ENCODE measurements around the gene UBE3A. TPM values are rescaled to one million over a fixed set of nuclear protein-coding genes. Genes with fewer than 3 reads are reported as not detected.

The UBE3A gene
- total and polyA plus RNA-seq, 9 of the 15 experiments (the other 6 are each of a cell fraction or from before 2014, with no cell fraction given), result 29.3 to 103 (median 60.2) TPM

- in situ Hi-C loops (cut with MboI) (no loop called here), intact Hi-C loops (cut with micrococcal nuclease) (no loop called here)
- peaks cover 88% of the 10 kb centered on the region for H3K79me2 ChIP-seq (ENCODE audit: control insufficient read depth, insufficient read depth, low read length)
- 0 out of 3 replicates have a peak overlapping the region, but pooled peaks have one; percentile 4 for H3K27ac ChIP-seq (ENCODE audit: extremely low read depth, low read depth, low read length)
- H3K4me1 ChIP-seq (replicated peaks in 1 of 2; ENCODE audit: control insufficient read depth in 2 of 2, insufficient read depth in 2 of 2, low read length in 2 of 2), result no peaks in the 10 kb centered on the region; a peak in 1 of 5 replicates
- POLR2A ChIA-PET, result no interaction called here
- TF ChIP-seq OTX1 (CRISPR knock-in tag; IDR thresholded peaks at IDR 0.05) (no peak), IFI16 (CRISPR knock-in tag; IDR thresholded peaks at IDR 0.05) (no peak), COPS2 (conservative IDR thresholded peaks at IDR 0.05) (no peak), SNIP1 (IDR thresholded peaks at IDR 0.05; ENCODE audit: low read depth) (no peak), RBM34 (IDR thresholded peaks at IDR 0.05; ENCODE audit: borderline replicate concordance, insufficient read depth, low read length) (no peak), CBX5 (IDR thresholded peaks at IDR 0.05; ENCODE audit: borderline replicate concordance, low read depth) (no peak), HMG20B (CRISPR knock-in tag; IDR thresholded peaks at IDR 0.05) (no peak), CREB5 (CRISPR knock-in tag; IDR thresholded peaks at IDR 0.05) (no peak), SMARCE1 (IDR thresholded peaks at IDR 0.05) (no peak), ZNF551 (CRISPR knock-in tag; IDR thresholded peaks at IDR 0.05) (no peak), ZNF511 (CRISPR knock-in tag; IDR thresholded peaks at IDR 0.05) (no peak), PRMT5 (CRISPR knock-in tag; IDR thresholded peaks at IDR 0.05) (no peak), RBFOX2 (IDR thresholded peaks at IDR 0.05; ENCODE audit: low read depth, low read length) (no peak), ZNF324 (CRISPR knock-in tag; IDR thresholded peaks at IDR 0.05) (no peak), ZNF224 (CRISPR knock-in tag; IDR thresholded peaks at IDR 0.05) (no peak)
- H3K4me3 ChIP-seq, result no peak overlapping the region
- BruUV-seq (replicated peaks), result no TSS peak
- CTCF ChIA-PET (ENCODE audit: low intra/inter-chr PET ratio), result no interaction called here
- WGBS (ENCODE audit: insufficient coverage, low coverage, missing lambda C conversion rate), result 96% methylated on average over 4 of the region's 4 CpGs
- no peaks in the 10 kb centered on the region for H3K9me1 ChIP-seq (ENCODE audit: control insufficient read depth, insufficient read depth, low read length)
- peaks cover 9% of the 10 kb centered on the region; the same call in 1 of the 2 replicates for H4K20me1 ChIP-seq (replicated peaks; ENCODE audit: control insufficient read depth, insufficient read depth, low read length)
- no peaks in the 10 kb centered on the region for H3K9me3 ChIP-seq (replicated peaks; ENCODE audit: control insufficient read depth, insufficient read depth, low read depth, low read length)
- no peak for DNase-seq (ENCODE audit: extremely low read depth in 1 of 4, low spot score in 3 of 4)
- H2AFZ ChIP-seq (ENCODE audit: low read depth, low read length), result no peak overlapping the region
- no peak for ATAC-seq
- H3K9ac ChIP-seq (ENCODE audit: insufficient read depth in 1 of 2, low read depth in 2 of 2, low read length in 2 of 2), result no peak overlapping the region
- no peak overlapping the region for H3K4me2 ChIP-seq (ENCODE audit: insufficient read depth, low read length)
- H3K36me3 ChIP-seq (ENCODE audit: control insufficient read depth, insufficient read depth, low read length), result peaks cover 51% of the 10 kb centered on the region
- no peaks in the 10 kb centered on the region for H3K27me3 ChIP-seq (ENCODE audit: control insufficient read depth in 2 of 2, insufficient read depth in 2 of 2, low read length in 2 of 2)
- FAIRE-seq, result no peak
Measured at GRCh38 chr15:25407950-25408349, 30.9 kb downstream of the UBE3A start.
